Esophagus muscularis mucosa (tissue), 3 donors: ENCODE results near the gene NHEJ1.

Experiments
- EP300 ChIP-seq: sonication (generic); formaldehyde crosslinking; IDR thresholded peaks from one replicate; pipeline ENCODE4 v1.6.1; 2017; ENCODE audit warnings: antibody characterized with exemption
- TF ChIP-seq, protein P1 (sequence below), 3 experiments: fragments of 200-600 bp in 2 of 3; fragments of 450-650 bp in 1 of 3; sonication (generic) in 2 of 3; IDR thresholded peaks; one replicate each; pipeline ENCODE4 v1.5.1; 2017 to 2019; ENCODE audit warnings: antibody characterized with exemption in 3 of 3, mild to moderate bottlenecking in 2 of 3, moderate library complexity in 1 of 3

DNA sequence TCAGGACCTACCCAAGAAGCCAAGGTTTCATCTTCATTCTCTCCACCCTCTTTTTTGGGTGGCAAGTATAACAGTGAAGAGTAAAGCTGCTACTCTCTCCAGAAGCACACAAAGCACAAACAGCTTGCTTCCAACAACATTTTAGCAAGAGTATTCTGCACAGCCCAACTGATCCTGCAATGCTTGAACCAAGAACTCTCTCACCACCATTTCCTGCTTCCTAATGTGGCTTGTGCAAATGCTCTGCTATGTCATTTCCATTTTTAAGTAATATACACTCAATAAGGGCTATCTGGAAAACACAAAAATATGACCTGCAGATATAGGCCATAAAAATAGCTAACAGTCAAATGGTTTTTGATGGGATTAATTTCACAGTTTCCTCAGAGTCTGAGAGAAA is 75.8 kb downstream of the NHEJ1 start:
- TF ChIP-seq, protein P1, sequence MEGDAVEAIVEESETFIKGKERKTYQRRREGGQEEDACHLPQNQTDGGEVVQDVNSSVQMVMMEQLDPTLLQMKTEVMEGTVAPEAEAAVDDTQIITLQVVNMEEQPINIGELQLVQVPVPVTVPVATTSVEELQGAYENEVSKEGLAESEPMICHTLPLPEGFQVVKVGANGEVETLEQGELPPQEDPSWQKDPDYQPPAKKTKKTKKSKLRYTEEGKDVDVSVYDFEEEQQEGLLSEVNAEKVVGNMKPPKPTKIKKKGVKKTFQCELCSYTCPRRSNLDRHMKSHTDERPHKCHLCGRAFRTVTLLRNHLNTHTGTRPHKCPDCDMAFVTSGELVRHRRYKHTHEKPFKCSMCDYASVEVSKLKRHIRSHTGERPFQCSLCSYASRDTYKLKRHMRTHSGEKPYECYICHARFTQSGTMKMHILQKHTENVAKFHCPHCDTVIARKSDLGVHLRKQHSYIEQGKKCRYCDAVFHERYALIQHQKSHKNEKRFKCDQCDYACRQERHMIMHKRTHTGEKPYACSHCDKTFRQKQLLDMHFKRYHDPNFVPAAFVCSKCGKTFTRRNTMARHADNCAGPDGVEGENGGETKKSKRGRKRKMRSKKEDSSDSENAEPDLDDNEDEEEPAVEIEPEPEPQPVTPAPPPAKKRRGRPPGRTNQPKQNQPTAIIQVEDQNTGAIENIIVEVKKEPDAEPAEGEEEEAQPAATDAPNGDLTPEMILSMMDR (IDR thresholded peaks at IDR 0.05), result no peak
- no peak for TF ChIP-seq EP300
